Ovary (tissue), 3 donors: ENCODE results near the gene BLOC1S5.

Experiments
- CTCF ChIP-seq, 3 donors: fragments of 450-650 bp in 2 of 3; fragments of 200-600 bp in 1 of 3; IDR thresholded peaks; one replicate each; pipeline versions ENCODE4 v1.5.1 to v1.8.0; 2016 to 2022; ENCODE audit warnings: antibody characterized with exemption in 3 of 3, mild to moderate bottlenecking in 1 of 3
- EP300 ChIP-seq: sonication (generic); formaldehyde crosslinking; IDR thresholded peaks from one replicate; pipeline ENCODE4 v1.6.1; 2017; ENCODE audit warnings: antibody characterized with exemption
- POLR2A ChIP-seq: fragments of 450-650 bp; IDR thresholded peaks from one replicate; pipeline ENCODE4 v1.6.1; 2017; ENCODE audit warnings: antibody characterized with exemption, mild to moderate bottlenecking, moderate library complexity
- donor health status: DM: no; HTN: no; CAD: no.

GRCh38 chr6:8103726-8104125 lies 39.5 kb upstream of the BLOC1S5 start:
- TF ChIP-seq CTCF (IDR thresholded peaks at IDR 0.05) (no peak), POLR2A (no peak), EP300 (no peak)
